Mesangial cell (primary cell): ENCODE measurements around the gene TGIF2LY. TPM values are rescaled to one million over a fixed set of nuclear protein-coding genes. Genes with fewer than 3 reads are reported as not detected.

Experiments used
- total RNA-seq: library from RNA; depleted of rRNA; stranded (reverse); fragments of >200 nt; gene quantifications from 2 replicates; pipeline ENCODE4 v1.2.3, GENCODE V29; 2015

TGIF2LY gene
- total RNA-seq: not detected in 2 replicates

GRCh38 chrY:3578767-3579166 lies at the start of gene TGIF2LY:
Gene TGIF2LY (plus strand): TSS chrY:3579067. CDS start chrY:3579245, 178 bp downstream.

